Activated T-cell treated with anti-CD3 and anti-CD28 coated beads, Interleukin-2, amount 50 U/mL, for 48 hours (primary cell): ENCODE data around the gene CHPF2.

Experiments used
- DNase-seq, 2 experiments: peaks; one replicate each; pipeline ENCODE4 v3.0.0-alpha.2; 2020

Gene CHPF2

GRCh38 chr7:151235091-151235787, 3.0 kb downstream of the CHPF2 start:
- no peak for DNase-seq

GRCh38 chr7:151236406-151236805, 4.1 kb downstream of the CHPF2 start:
- no peak for DNase-seq

- DNase-seq: no peak
These were observed 5.2 kb downstream of the CHPF2 start for GRCh38 chr7:151237244-151238189.

GRCh38 chr7:151238190-151238810, 6.0 kb downstream of the CHPF2 start:
- no peak for DNase-seq

- no peak for DNase-seq
These were observed 6.9 kb downstream of the CHPF2 start for GRCh38 chr7:151238924-151239836.

- no peak for DNase-seq
These were observed 7.7 kb downstream of the CHPF2 start for GRCh38 chr7:151239837-151240459.

DNA sequence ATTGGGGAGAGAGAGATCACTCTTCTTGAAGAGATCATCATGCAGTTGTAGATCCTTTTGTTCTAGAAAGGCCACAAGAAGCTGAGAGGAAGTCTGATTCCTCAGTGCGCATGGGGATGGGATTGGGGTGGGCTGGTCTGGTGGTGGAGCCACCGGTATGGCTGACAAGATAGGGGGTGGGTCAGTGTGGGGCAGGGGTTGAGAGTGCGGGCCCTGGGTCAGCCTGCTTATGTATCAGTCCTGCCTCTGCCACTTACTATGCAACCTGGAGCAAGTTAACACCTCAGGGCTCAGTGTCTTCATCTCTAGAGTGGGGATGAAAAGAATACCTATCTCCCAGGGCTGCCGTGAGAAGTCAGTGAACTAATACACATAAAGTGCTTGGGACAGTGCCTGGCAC, 8.3 kb downstream of the CHPF2 start:
- no peak for DNase-seq

GRCh38 chr7:151240942-151241754, 8.9 kb downstream of the CHPF2 start:
- DNase-seq: no peak

- DNase-seq: no peak
These were observed 9.4 kb downstream of the CHPF2 start for GRCh38 chr7:151241755-151242096.

DNA sequence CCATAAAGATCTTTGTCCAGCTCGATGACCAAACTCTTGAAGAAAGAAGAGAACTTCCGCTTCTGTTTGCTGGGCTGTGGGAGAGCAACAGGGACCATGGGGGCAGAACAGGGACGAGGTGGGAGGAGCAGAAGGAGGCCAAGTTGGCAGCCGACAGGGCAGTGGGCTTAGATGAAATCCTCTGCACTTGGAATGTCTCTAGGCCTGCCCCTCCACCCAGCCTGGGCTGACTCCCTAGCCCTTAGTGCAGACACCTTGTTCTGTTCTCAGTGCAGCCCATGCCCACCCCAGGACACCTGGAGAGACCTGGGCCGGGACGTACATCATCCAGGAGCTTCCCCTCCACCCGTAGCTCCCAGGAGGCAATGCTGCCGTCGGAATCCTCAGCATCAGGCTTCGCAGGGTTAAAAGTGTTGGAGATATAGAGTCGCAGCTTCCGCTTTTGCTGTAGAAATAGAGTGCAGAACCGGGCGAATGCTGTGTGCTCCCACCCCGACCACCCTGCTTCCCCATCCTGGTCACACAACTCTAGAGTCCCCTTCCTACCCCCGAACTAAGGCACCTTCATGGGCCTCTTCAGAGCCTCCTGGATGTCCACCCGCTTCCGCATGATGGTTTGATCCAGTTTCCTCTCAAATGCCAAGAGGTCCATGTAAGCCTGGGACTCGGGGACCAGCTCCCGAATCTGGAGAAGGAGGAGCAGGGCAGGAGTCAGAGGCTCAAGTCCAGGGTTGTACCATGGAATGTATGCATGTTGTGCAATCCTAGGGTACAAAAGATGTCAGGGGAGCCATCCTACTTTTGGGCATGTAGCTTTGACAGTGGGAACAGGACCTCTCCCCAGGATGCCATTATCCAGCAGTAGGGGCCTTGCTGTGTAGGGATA, 10.1 kb downstream of the CHPF2 start:
- DNase-seq: no peak

DNA sequence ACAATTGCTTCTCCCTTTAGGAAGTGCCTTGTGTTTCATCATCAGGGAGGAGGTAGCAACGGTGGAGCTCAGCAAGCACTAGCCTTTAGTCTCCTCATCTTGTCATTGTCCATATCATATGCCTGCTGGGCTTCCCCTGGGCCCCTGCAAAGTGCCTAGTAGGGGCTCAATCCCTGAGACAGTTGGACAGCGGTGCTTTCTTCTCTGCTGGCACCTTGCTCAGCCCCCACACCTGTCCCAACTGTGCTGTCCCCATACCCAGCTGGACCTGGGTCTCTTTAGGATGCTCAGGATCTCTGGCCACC, 10.7 kb downstream of the CHPF2 start:
- no peak for DNase-seq

DNA sequence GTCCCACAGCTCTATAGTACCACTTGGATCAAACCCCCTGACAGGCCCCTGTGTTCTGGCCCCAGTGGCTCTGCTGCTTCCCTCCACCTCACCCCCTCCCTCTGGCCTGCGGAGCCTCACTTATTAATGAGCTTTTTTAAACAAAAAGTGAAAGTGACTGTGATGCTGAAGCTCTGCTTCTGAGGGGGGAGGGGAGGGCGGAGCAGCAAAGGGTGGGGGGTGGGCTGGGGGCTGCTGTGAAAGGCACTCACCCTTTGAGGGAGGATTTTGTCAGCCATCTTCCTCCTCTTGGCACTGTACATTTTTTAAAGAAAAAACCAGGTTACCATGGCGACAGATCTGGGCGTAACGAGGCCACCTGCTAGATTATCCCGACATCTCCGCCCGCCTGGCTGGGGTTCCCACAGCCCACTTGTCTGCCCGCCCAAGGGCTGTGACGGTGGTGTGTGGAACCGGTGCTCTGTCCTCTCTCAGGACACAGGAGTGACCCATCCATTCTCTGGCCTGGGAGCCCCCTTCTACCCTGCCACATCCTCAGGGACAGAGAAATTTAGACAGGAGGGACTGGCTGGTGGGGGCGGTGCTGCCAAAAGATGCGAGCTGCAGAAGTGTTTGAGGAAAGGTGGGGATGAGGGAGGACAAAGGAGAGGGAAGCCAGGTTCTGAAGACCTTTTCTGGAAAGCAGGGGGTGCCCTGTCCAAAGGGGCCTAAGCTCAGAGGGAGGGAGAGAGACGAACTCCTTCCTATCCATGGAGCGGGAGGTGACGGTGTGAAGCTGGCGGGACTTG, 11.3 kb downstream of the CHPF2 start:
- DNase-seq: peak; percentile 44 to 49

DNA sequence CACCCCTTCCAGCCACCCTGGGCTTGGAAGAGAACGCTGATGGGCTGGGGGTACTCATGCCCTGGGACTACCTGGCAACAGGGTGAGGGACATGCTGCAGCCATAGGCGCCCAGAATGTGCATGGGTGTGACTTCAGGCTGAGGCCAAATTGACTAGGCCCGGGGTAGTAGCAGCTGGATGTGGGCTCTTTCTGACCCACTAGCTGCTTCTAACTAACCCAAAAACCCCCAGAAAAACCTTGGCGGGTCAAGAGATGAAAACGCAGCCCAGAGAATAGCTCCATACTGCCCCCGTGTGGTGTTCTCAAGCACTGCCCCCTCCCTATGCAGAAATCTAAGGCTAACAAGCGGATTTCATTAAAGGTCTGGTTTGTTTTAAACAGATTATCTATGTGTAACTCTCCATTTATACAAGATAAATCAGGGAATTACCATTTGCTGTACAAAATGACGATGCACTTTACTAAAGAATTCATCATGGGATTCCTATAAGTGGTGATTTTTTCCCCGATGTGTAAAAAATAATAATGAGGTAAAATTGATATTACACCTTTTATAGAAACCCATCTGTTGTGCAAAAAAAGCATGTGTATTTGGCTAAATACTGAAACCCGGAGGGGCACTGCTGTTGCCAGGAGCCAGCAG, 12.0 kb downstream of the CHPF2 start:
- DNase-seq: peak; percentile 75 to 79

DNA sequence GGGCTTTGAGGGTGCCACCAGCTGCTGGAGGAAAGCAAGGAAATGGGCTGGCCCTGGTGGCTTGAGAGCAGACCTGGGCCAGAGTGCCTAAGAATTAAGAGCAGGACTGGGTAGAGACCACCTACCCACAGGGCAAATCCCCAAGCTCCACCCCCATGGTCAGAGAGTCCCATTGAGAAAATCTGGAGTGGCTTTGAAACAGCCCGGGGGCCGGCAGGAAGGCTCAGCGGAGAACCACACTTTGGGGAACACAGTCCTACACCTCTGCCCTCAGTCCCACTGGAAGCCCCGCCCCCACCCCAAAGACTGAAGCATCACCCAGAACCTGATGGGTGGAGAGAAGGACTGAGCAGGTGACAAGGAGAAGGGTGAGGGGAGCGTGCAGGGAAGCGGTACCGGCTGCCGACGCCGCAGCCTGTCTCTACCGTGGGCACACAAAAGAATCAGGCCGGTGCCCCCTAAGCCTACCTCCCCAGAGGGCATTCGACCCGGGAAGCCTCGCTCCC, 12.6 kb downstream of the CHPF2 start:
- DNase-seq: peak; percentile 38 to 42

DNA sequence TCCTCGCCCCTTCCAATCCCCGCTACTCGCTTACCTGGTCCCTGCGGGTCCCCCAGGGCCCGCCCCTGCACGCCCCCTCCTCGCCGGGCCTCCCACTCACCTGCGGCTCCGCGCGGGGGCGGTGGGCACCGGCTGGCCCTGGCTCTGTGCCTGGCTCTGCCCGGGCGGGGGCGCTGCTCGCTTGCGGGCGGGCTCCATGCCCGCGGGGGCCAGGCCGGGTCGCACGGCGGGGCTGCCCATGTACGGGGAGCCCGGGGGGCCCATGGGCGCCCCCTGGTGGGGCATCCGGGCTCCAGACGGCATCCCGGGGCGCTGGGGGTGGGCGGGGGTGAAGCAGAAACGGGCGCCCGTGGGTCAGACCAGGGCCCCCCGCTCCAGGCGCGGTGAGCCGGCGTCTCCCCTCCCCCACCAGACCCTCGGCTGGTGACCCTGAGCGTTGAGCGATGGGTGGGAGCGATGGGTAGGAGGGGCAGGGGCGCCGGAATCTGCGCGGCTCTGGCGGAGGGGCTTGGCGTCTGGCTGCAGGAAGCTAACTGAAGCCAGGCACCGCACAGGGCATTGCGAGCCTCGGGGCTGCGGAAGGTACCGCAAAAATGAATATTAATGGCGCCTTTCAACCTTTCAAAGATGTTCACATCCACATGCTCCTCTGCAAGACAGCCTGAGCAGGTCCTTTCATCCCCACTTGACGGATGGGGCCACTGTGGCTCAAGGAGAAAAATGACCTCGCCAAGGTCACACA, 13.2 kb downstream of the CHPF2 start:
- DNase-seq: peak; percentile 74 to 80

GRCh38 chr7:151246102-151246850, 14.0 kb downstream of the CHPF2 start:
- DNase-seq: no peak

- no peak for DNase-seq
These were observed 14.7 kb downstream of the CHPF2 start for GRCh38 chr7:151246851-151247580.
